Urinary bladder (tissue), 4 donors: ENCODE measurements around the gene DSCAM. TPM values are rescaled to one million over a fixed set of nuclear protein-coding genes. Genes with fewer than 3 reads are reported as not detected.

Source experiments
- DNase-seq: peaks from one replicate; pipeline ENCODE4 v3.0.0-alpha.2; 2015; ENCODE audit errors: extremely low spot score
- H3K27ac ChIP-seq: one replicate; pipeline ENCODE4 v1.5.1; 2013; ENCODE audit warnings: low read depth, mild to moderate bottlenecking, moderate library complexity
- H3K36me3 ChIP-seq: one replicate; pipeline ENCODE4 v1.6.1; 2013; ENCODE audit warnings: mild to moderate bottlenecking, moderate library complexity; ENCODE audit not compliant: insufficient read depth
- H3K4me1 ChIP-seq: one replicate; pipeline ENCODE4 v1.6.1; 2013; ENCODE audit warnings: mild to moderate bottlenecking, moderate library complexity; ENCODE audit not compliant: insufficient read depth
- H3K4me3 ChIP-seq: one replicate; pipeline ENCODE4 v1.5.1; 2013; ENCODE audit warnings: low read depth, low read length
- WGBS: extraction: QIAGEN DNeasy Blood & Tissue Kit; methylation state at CpG from one replicate; pipeline ENCODE4 v1.1.7; 2013; 5-methylcytosine and 5-hydroxymethylcytosine counted together
- polyA plus RNA-seq: library from polyadenylated mRNA; stranded (reverse); fragments of 200-250 nt; gene quantifications from one replicate; pipeline ENCODE4 v1.2.3, GENCODE V29; 2013
- total RNA-seq: library from RNA; depleted of rRNA; stranded (reverse); fragments of >200 nt; gene quantifications from one replicate; pipeline ENCODE4 v1.2.3, GENCODE V29; 2014
- donor health status: healthy with polysubstance abuse.
- donor health status: healthy.

DSCAM gene
- total and polyA plus RNA-seq, 2 donors = 0.03 to 0.21 TPM

DNA sequence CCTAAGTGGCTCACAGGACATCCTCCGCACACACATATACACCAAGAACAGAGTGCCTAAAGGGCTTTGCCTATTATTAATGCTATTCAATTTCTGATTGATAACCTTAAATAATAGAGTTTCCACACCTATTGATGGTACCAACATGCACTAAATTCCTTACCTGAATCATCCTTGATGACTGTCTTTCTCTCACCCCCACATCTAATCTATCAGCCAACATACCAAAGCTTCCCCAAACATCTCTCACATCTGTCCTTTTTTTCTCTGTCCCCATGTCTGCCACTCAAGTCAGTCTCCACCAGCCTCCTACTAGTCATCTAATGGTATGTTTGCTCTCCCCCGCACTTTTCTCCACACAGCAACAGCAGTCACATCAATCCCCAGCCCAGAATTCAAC is 174.4 kb downstream of the DSCAM start:
- no peak for DNase-seq

DNA sequence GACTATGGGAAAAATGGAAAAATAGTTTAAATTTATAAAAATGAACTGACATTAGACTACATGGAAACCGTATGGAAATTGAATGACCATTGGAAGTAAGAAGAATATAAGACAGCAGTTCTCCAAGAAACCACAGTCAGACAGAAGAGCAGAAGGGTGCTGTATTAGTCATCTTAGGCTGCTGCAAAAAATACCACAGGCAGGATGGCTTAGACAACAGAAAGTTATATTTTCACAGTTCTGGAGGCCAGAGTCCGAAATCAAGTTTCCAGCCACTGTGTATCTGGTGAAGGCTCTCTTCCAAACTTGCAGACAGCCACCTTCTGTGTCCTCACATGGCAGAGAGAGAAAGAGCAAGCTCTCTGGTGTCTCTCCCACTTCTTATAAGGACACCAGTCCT is 175.2 kb downstream of the DSCAM start:
- 91% methylated on average over 2 of the region's 2 CpGs for WGBS
- no peaks in the 10 kb centered on the region for H3K4me1 ChIP-seq
- DNase-seq = no peak
- no peak overlapping the region for H3K27ac ChIP-seq
- no peak overlapping the region for H3K4me3 ChIP-seq
- H3K36me3 ChIP-seq = no peaks in the 10 kb centered on the region

More for the DNA sequence above, 174.4 kb downstream of the DSCAM start:
- WGBS = 74% methylated on average over 2 of the region's 2 CpGs
- H3K4me1 ChIP-seq = no peaks in the 10 kb centered on the region
- H3K4me3 ChIP-seq = no peak overlapping the region
- H3K27ac ChIP-seq = no peak overlapping the region
- H3K36me3 ChIP-seq = no peaks in the 10 kb centered on the region

- no peak overlapping the region for H3K4me3 ChIP-seq
- no peak overlapping the region for H3K27ac ChIP-seq
- no peaks in the 10 kb centered on the region for H3K4me1 ChIP-seq
- DNase-seq = no peak
- H3K36me3 ChIP-seq = no peaks in the 10 kb centered on the region
- 31% methylated on average over 5 of the region's 5 CpGs for WGBS
Measured at GRCh38 chr21:40668555-40669275, 178.2 kb downstream of the DSCAM start.

- DNase-seq = no peak
- no peak overlapping the region for H3K4me3 ChIP-seq
- H3K27ac ChIP-seq = no peak overlapping the region
- H3K4me1 ChIP-seq = no peaks in the 10 kb centered on the region
- 81% methylated on average over 1 of the region's 1 CpG for WGBS
- H3K36me3 ChIP-seq = no peaks in the 10 kb centered on the region
Measured at GRCh38 chr21:40667967-40668366, 179.0 kb downstream of the DSCAM start.

DNA sequence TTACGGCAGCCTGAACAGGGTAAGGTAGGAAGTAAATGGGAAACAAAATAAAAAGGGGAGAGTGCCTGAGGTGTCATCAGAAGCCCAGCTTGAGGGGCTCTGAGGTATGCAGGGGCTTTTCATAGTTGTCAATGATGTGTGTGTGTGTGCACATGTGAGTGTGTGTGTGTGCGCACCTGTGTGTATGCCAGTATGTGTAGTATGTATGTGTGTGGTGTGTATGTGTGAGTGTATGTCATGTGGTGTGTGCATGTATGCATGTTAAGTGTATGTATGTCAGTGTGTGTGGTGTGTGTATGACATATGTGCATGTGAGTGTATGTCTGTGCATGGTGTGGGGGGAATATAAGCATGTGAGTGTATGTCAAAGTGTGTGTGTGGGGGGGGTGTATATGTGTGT is 184.1 kb downstream of the DSCAM start:
- 91% methylated on average over 2 of the region's 2 CpGs for WGBS
- Histone ChIP-seq H3K36me3 (no peaks in the 10 kb centered on the region), H3K4me3 (no peak overlapping the region), H3K4me1 (no peaks in the 10 kb centered on the region), H3K27ac (no peak overlapping the region)
- no peak for DNase-seq

GRCh38 chr21:40660461-40660860 is 186.5 kb downstream of the DSCAM start:
- WGBS = 59% methylated on average over 3 of the region's 3 CpGs
- no peak for DNase-seq
- Histone ChIP-seq H3K36me3 (no peaks in the 10 kb centered on the region), H3K4me3 (no peak overlapping the region), H3K4me1 (no peaks in the 10 kb centered on the region), H3K27ac (no peak overlapping the region)

GRCh38 chr21:40658311-40658710 is 188.6 kb downstream of the DSCAM start:
- WGBS = 85% methylated on average over 3 of the region's 3 CpGs
- H3K4me3 ChIP-seq = no peak overlapping the region

GRCh38 chr21:40652436-40652835 is 194.5 kb downstream of the DSCAM start:
- no peaks in the 10 kb centered on the region for H3K4me1 ChIP-seq
- no peak overlapping the region for H3K27ac ChIP-seq
- H3K36me3 ChIP-seq = no peaks in the 10 kb centered on the region
- DNase-seq = no peak
- H3K4me3 ChIP-seq = no peak overlapping the region
- 33% methylated on average over 2 of the region's 2 CpGs for WGBS

More at GRCh38 chr21:40658311-40658710, 188.6 kb downstream of the DSCAM start:
- H3K27ac ChIP-seq = no peak overlapping the region
- no peak for DNase-seq
- no peaks in the 10 kb centered on the region for H3K36me3 ChIP-seq
- no peaks in the 10 kb centered on the region for H3K4me1 ChIP-seq

DNA sequence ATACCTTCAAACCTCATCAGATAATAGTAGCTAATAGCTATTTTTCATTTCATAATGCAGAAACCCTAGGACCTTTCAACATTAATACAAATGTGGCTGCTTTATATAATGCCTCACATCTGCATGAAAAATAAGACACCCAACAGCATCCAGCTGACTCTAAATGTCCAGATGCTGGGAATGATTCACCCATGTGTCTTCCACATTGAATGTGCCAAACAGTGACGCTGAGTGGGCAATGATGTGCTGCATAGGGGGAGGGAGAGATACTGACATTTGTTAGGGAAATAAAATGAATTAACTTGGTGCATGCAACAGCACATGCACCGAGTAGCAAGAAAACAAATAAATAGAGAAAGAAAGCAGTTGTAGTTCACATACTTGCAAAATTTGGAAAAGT is 199.3 kb downstream of the DSCAM start:
- WGBS = 34% methylated on average over 2 of the region's 2 CpGs
- H3K4me3 ChIP-seq = no peak overlapping the region
- no peak for DNase-seq
- no peak overlapping the region for H3K27ac ChIP-seq
- no peaks in the 10 kb centered on the region for H3K4me1 ChIP-seq
- H3K36me3 ChIP-seq = no peaks in the 10 kb centered on the region

DNA sequence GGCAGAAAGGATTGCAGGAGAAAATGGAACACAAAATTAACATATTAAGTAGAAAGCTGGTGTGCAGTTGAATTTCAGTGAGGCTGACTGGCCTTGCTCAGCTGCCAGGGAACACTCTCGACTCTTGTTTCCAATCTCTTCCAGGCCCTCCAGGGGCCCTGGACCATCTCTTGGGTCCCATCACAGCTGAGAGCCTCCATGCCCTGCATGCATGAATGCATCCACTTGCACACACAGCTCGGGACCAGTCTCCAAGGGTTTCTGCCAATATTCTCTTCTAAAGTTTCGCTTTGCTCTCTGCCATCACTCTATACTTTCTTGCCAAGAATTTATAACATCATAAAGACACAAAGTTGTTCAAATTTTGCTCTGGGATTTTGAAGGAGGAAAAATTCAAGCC is 200.3 kb downstream of the DSCAM start:
- Histone ChIP-seq H3K4me3 (no peak overlapping the region), H3K36me3 (no peaks in the 10 kb centered on the region), H3K4me1 (no peaks in the 10 kb centered on the region), H3K27ac (no peak overlapping the region)
- 65% methylated on average over 3 of the region's 3 CpGs for WGBS
- DNase-seq = no peak

GRCh38 chr21:40641042-40641441 is 205.9 kb downstream of the DSCAM start:
- no peaks in the 10 kb centered on the region for H3K4me1 ChIP-seq
- no peak overlapping the region for H3K4me3 ChIP-seq
- no peak for DNase-seq
- WGBS = 58% methylated on average over 7 of the region's 7 CpGs
- no peaks in the 10 kb centered on the region for H3K36me3 ChIP-seq
- no peak overlapping the region for H3K27ac ChIP-seq

GRCh38 chr21:40640266-40640789 is 206.6 kb downstream of the DSCAM start:
- Histone ChIP-seq H3K36me3 (no peaks in the 10 kb centered on the region), H3K27ac (no peak overlapping the region), H3K4me3 (no peak overlapping the region), H3K4me1 (no peaks in the 10 kb centered on the region)
- no peak for DNase-seq
- WGBS = 62% methylated on average over 9 of the region's 9 CpGs

- no peaks in the 10 kb centered on the region for H3K4me1 ChIP-seq
- H3K4me3 ChIP-seq = no peak overlapping the region
- no peak for DNase-seq
- no peaks in the 10 kb centered on the region for H3K36me3 ChIP-seq
- H3K27ac ChIP-seq = no peak overlapping the region
- 68% methylated on average over 6 of the region's 6 CpGs for WGBS
Measured at GRCh38 chr21:40639616-40640194, 207.3 kb downstream of the DSCAM start.

DNA sequence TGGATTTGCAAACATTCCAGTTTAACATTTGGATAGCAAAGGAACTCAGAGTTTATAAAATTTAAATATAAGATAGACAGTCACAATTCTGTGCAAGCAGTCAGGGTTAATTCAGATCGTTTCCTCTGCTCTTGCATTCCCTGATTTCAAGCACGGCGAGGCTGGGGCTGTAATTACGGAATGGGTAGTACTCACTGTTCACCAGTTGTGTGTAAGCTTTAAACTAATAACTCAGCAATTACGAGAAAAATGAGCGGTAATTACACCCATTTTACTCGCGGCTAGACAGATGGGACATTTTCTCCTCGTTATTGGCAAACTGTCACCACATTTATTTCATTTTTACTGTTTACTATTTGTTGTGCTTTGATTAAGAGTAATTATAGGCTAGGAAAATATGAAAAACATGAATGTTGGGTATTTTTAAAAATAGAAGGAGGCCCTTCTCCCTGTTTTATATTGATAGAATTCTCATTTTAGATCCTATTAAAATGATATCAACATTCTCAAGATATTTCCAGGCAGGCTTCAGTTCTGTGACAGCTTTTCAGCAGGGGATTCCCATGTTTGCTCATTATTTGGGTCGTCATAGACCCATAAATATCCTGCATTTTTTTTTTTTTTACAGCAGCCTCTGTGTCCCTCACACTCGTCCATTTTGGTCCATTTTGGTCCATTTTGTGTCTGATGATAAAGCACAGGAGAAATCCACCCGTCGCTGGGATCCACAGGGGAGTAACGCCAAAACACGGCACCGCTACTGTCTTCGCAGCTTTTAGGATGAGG is 208.3 kb downstream of the DSCAM start:
- DNase-seq = no peak
- Histone ChIP-seq H3K4me3 (no peak overlapping the region), H3K27ac (no peak overlapping the region), H3K4me1 (no peaks in the 10 kb centered on the region), H3K36me3 (no peaks in the 10 kb centered on the region)
- 82% methylated on average over 17 of the region's 17 CpGs for WGBS
